Esophagus (tissue), 2 donors: ENCODE results near the gene KLB. TPM values are rescaled to one million over a fixed set of nuclear protein-coding genes. Genes with fewer than 3 reads are reported as not detected.
"Not testable (repeated sequence)": the region's sequence is repeated elsewhere in the genome, so short reads cannot be mapped to it uniquely, and the experiment has no call there.

Source experiments
- H3K27ac ChIP-seq, 2 donors: one replicate each; pipeline ENCODE4 v1.5.1; 2013; ENCODE audit warnings: low read depth in 2 of 2, mild to moderate bottlenecking in 2 of 2, inconsistent platforms in 1 of 2, low read length in 1 of 2, moderate library complexity in 1 of 2
- H3K27me3 ChIP-seq, 2 donors: one replicate each; pipeline ENCODE4 v1.6.1; 2013; ENCODE audit warnings: low read length in 2 of 2, control low read depth in 1 of 2, mild to moderate bottlenecking in 1 of 2; ENCODE audit not compliant: insufficient read depth in 2 of 2, control insufficient read depth in 1 of 2
- H3K36me3 ChIP-seq, 2 donors: one replicate each; pipeline ENCODE4 v1.6.1; 2013; ENCODE audit warnings: low read length in 1 of 2; ENCODE audit not compliant: control insufficient read depth in 2 of 2, insufficient read depth in 2 of 2
- H3K4me1 ChIP-seq, 2 donors: one replicate each; pipeline ENCODE4 v1.6.1; 2013; ENCODE audit warnings: low read length in 1 of 2; ENCODE audit not compliant: control insufficient read depth in 2 of 2, insufficient read depth in 2 of 2
- H3K4me3 ChIP-seq, 2 donors: one replicate each; pipeline ENCODE4 v1.5.1; 2013; ENCODE audit warnings: low read length in 2 of 2, mild to moderate bottlenecking in 2 of 2, low read depth in 1 of 2, moderate library complexity in 1 of 2
- H3K9me3 ChIP-seq, 2 donors: one replicate each; pipeline ENCODE4 v1.6.1; 2013; ENCODE audit warnings: mild to moderate bottlenecking in 2 of 2, low read depth in 1 of 2, low read length in 1 of 2, moderate library complexity in 1 of 2; ENCODE audit not compliant: control insufficient read depth in 2 of 2, insufficient read depth in 1 of 2
- WGBS, 2 donors: extraction: QIAGEN DNeasy Blood & Tissue Kit; methylation state at CpG; one replicate each; pipeline ENCODE4 v1.1.7; 2013; 5-methylcytosine and 5-hydroxymethylcytosine counted together
- polyA plus RNA-seq, 2 donors: library from polyadenylated mRNA; stranded (reverse); fragments of 200-250 nt; gene quantifications; one replicate each; pipeline ENCODE4 v1.2.3, GENCODE V29; 2013
- donor health status: healthy with polysubstance abuse.
- donor health status: Bipolar disorder and iron deficiency.

KLB gene
- polyA plus RNA-seq, 2 donors: 0.41 to 0.61 TPM

DNA sequence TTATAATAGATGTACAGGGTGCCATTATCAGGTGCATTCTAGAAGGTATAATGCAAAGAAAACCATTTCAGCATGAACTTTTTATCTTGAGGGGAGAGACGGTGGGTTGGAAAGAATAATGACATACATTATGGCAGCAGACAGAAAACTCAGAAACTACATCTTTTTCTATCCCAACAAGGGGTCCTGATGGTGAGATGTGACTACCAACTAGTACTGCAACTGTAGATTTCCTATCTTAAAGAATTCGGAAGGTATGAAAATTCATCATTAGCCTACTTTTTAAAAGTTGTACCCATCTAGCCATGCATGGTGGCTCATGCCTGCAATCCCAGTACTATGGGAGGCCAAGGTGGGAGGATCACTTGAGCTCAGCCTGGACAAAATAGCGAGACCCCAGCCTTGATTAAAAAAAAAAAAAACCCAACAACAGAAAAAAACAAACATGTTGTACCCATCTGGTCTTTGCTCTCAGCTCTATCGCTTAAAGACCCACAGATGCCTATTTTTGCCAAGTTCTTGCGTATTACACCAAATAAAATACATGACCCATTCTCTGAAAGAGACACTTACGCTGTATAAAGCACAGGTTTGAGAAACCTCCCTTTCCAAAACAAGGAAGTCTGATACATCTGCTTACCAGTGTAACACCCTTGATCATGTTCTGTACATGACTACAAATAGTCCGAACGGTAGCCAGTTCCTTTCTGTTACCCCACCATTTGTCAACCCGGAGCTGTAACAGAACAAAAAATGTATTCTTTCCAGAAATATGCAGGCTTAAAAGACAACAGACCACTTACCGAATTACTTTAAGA, 50.4 kb downstream of the KLB start:
- Histone ChIP-seq H3K4me1 (no peaks in the 10 kb centered on the region), H3K27me3 (no peaks in the 10 kb centered on the region), H3K27ac (no peak overlapping the region), H3K4me3 (peak overlapping the region in 1 of 2 donors; percentile 90), H3K9me3 (no peaks in the 10 kb centered on the region), H3K36me3 (peaks cover 7 to 11% of the 10 kb centered on the region in 2 donors)
- 63 to 64% methylated on average over 10 of the region's 10 CpGs for WGBS, 2 donors

DNA sequence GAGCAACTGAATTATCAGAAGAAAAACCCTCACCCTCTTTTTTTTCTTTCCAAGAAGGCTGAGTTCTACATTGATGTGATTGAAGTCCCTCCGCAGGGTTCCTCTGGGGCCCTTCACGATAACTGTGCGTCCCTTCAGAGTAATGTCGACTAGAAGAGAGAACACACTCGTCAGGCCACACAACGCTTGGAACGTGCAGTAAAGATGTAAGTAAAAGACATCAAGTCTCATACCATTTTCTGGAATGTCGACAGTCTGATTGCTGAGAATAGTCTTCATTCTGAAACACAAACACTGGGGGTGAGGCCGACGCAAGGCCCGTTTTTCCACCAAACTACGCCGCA, 51.4 kb downstream of the KLB start:
- H3K36me3 ChIP-seq: peaks cover 4 to 11% of the 10 kb centered on the region in 2 donors
- not testable (repeated sequence) for H3K4me1 ChIP-seq
- 1% methylated on average over 13 of the region's 13 CpGs for whole genome bisulfite sequencing, 2 donors

DNA sequence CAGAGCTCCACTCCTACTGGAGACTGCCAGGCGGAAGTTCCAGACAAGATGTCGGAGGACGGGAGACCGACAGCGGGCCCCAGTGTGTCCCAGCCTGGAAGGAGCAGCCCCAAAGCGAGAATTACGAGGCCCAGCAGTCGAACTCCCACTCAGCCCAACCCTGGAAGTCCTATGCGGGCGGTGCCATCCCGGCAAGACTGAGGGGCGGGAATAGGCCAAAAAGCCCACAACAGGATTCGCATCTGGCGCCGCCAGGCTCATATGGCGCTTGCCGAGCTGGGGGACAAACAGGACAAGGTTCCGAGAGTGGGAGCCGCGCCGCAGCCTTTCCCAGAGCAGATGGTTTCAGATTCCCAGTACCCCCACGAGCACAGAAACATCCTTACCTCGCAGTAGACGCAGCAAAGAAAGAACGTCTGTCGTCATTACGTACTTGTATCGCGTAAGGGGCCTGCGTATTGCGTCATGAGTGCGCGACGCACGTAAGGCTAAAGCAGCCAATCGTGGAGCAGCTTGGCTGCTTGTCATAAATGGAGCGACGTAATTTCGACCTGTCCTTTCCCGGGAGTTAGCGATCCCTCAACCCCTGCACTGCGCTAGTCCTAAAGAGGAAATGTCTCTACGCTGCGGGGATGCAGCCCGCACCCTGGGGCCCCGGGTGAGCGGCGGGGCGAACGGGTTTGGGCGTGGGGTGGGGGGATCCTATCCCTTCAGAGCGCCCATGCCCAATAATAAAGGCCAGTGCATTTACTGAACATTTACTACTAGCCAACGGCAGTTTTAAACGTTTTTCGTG, 52.0 kb downstream of the KLB start, which contains the start of the genes LIAS and RPL9:
Gene LIAS, plus strand, starts transcription at position 552 of the 796 bp plus-strand sequence. Its CDS starts 62 bp downstream, at position 614.
Gene RPL9, minus strand, starts transcription at position 418 of the 796 bp plus-strand sequence. CDS start 483 bp downstream, outside the sequence.
- Histone ChIP-seq H3K27me3 (no peaks in the 10 kb centered on the region), H3K27ac (peak within 1 kb of the TSS; percentile 95 to 98), H3K4me3 (peak within 1 kb of the TSS; percentile 80 to 90), H3K36me3 (peaks cover 4 to 11% of the 10 kb centered on the region in 2 donors), H3K4me1 (no peaks in the 10 kb centered on the region), H3K9me3 (no peaks in the 10 kb centered on the region)
- WGBS, 2 donors: 0% methylated on average over 55 of the region's 55 CpGs

More for the DNA sequence above, 51.4 kb downstream of the KLB start:
- not testable (repeated sequence) for H3K27me3 ChIP-seq, H3K9me3 ChIP-seq
- Histone ChIP-seq H3K27ac (peak overlapping the region; percentile 90 to 95), H3K4me3 (peak overlapping the region; percentile 80 to 90)

DNA sequence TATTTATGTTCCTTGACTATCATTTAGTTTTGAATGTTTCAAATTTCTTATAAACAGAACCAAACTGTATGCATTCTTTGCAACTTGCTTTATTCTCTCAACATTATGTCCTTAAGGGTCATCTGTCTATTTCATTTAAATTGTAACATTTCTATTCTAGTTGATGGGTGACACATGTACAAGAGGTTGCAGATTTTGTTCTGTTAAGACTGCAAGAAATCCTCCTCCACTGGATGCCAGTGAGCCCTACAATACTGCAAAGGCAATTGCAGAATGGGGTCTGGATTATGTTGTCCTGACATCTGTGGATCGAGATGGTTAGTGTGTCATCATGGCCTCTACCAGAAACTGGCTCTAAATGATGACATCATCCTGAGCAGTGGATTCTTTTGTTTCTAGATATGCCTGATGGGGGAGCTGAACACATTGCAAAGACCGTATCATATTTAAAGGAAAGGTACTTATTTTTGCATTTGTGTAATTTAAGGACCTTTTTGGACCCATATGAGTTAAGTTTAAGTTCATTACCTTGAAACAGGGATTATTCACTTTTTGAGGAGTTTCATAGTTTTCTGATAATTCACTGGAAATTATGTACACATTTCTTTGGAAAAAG, 58.3 kb downstream of the KLB start:
- WGBS, 2 donors: 47 to 56% methylated on average over 2 of the region's 2 CpGs

DNA sequence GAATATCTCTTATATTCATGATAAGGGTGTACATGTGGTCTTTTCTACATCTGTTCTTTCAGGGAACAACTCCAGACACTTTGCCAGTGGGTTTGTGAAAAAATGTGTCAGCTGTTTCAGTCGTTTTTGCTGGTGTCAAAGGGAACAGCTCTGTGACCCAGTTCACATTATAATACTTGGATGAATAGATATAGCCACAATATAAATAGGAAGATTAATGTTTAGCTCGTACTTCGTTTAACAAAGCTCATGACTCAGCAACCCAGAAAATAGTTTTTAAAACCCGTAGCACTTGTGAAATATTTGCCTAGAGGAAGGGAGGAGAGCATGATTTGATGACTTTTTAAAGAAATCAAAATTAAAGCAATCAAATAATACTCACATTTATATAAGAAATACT, 60.0 kb downstream of the KLB start:
- Histone ChIP-seq H3K27ac (peak overlapping the region in 1 of 2 donors; percentile 58), H3K4me3 (no peak overlapping the region), H3K4me1 (no peaks in the 10 kb centered on the region), H3K36me3 (peaks cover 0 to 2% of the 10 kb centered on the region in 2 donors), H3K9me3 (no peaks in the 10 kb centered on the region), H3K27me3 (no peaks in the 10 kb centered on the region)
- WGBS, 2 donors: 31 to 38% methylated on average over 4 of the region's 4 CpGs

More for the DNA sequence above, 58.3 kb downstream of the KLB start:
- Histone ChIP-seq H3K4me1 (no peaks in the 10 kb centered on the region), H3K36me3 (peaks cover 0 to 2% of the 10 kb centered on the region in 2 donors), H3K9me3 (no peaks in the 10 kb centered on the region), H3K27me3 (no peaks in the 10 kb centered on the region), H3K4me3 (no peak overlapping the region), H3K27ac (no peak overlapping the region)

DNA sequence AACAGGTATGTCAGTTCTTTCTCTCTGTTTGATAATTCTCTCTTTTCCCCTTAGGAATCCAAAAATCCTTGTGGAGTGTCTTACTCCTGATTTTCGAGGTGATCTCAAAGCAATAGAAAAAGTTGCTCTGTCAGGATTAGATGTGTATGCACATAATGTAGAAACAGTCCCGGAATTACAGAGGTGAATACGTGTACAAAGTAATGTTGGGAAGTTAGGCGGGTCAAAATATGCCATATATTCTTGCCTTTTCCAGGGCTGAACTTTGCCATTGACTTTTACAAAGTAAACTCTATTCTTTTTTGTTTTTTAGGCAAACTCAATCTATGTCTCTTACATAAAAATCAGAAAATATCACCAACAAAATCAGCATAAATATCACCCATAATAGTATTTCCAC, 60.7 kb downstream of the KLB start:
- Histone ChIP-seq H3K9me3 (no peaks in the 10 kb centered on the region), H3K4me1 (no peaks in the 10 kb centered on the region), H3K36me3 (peaks cover 0 to 2% of the 10 kb centered on the region in 2 donors), H3K27me3 (no peaks in the 10 kb centered on the region), H3K4me3 (no peak overlapping the region), H3K27ac (no peak overlapping the region)
- WGBS, 2 donors: 82 to 85% methylated on average over 4 of the region's 4 CpGs

DNA sequence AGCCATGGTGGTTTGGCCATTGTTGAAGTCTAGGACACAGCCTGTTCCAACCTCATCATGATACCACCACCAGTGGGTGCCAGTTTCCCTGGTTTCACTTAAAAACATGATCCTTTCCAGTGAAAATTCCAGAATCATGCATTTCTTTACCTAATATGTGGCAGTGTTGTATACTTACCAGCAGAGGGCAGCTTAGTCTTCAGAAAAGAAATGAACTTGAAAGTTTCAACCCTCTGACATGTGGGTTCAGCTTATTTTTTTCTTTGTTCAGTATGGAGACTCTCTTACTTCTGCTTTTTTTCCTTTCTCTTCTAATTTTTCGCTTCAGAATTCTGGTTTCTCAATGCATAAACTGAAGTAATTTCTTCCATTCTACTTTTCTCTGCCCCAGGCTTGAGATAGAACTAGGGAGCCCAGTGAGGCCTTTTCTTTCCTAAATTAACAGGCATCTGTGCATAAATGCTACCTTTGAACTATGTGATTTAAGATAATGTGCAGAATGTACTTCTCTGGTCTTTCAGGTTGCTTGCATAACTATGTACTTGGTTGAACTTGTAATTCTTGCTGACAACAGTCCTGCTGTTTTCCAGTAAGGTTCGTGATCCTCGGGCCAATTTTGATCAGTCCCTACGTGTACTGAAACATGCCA, 62.8 kb downstream of the KLB start:
- Histone ChIP-seq H3K27me3 (no peaks in the 10 kb centered on the region), H3K27ac (peak overlapping the region; percentile 49 to 54), H3K9me3 (no peaks in the 10 kb centered on the region), H3K36me3 (peaks cover 0 to 2% of the 10 kb centered on the region in 2 donors), H3K4me1 (no peaks in the 10 kb centered on the region), H3K4me3 (no peak overlapping the region)
- 54 to 55% methylated on average over 4 of the region's 4 CpGs for WGBS, 2 donors

DNA sequence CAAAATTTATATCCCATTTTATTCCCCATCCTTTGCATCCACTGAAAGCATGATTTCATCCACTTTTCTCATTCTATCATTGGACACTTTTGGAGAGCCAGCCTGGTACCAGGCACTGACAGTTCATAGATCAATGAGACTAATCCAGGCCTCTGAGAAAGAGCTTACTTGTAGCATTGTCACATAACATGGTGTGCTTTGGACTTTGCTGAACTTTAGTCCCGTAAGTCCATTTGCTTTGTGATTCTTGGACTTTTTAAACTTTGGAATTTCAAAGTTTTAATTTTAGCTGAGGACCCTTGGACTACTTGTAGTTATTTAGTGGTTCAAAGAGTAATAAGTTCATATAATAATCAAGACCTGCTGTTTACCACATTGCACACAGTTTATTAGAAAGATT, 63.7 kb downstream of the KLB start:
- no peaks in the 10 kb centered on the region for H3K9me3 ChIP-seq
- 83 to 89% methylated on average over 1 of the region's 1 CpG for WGBS, 2 donors
- H3K4me3 ChIP-seq: no peak overlapping the region
- no peak overlapping the region for H3K27ac ChIP-seq
- H3K27me3 ChIP-seq: no peaks in the 10 kb centered on the region
- no peaks in the 10 kb centered on the region for H3K36me3 ChIP-seq
- H3K4me1 ChIP-seq: no peaks in the 10 kb centered on the region

DNA sequence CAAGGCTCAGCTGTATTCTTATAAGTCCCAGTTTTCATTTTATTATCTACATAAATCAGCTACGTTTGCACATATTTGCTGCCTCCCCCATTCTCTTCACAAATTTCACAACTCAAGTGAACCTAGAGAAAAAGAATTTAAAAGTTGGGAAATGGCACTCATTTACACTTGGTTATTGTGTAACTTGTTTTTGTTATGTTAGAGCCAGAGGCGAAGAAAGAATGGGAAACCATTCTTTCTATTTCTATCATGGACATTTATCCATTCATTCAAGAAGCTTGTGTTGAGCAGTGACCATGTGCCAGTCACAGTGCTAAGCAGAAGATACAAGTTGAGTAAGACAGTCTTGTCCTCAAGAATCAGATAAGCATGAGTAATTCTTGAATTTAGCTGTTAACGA, 65.7 kb downstream of the KLB start:
- Histone ChIP-seq H3K9me3 (no peaks in the 10 kb centered on the region), H3K27me3 (no peaks in the 10 kb centered on the region), H3K27ac (no peak overlapping the region), H3K4me3 (no peak overlapping the region), H3K36me3 (no peaks in the 10 kb centered on the region), H3K4me1 (no peaks in the 10 kb centered on the region)
- WGBS, 2 donors: 89 to 92% methylated on average over 3 of the region's 3 CpGs
